ENCODE results near the gene MAGEB16. TPM values are rescaled to one million over a fixed set of nuclear protein-coding genes. Genes with fewer than 3 reads are reported as not detected.

Gene MAGEB16
- total RNA-seq, 1 donor from 2014 or later: not detected

GRCh38 chrX:35800474-35800873 lies 2.3 kb downstream of the MAGEB16 start:
- DNase-seq (ENCODE audit: extremely low spot score, unreplicated experiment): no peak
- Mint-ChIP-seq H3K4me3 (no peak overlapping the region), H3K36me3 (no peaks in the 10 kb centered on the region), H3K4me1 (ENCODE audit: unreplicated experiment) (no peaks in the 10 kb centered on the region), H3K9me3 (peaks cover 6% of the 10 kb centered on the region), H3K27ac (no peak overlapping the region), H3K27me3 (no peaks in the 10 kb centered on the region)
- TF ChIP-seq CTCF (conservative IDR thresholded peaks at IDR 0.05): no peak

- Mint-ChIP-seq H3K36me3 (no peaks in the 10 kb centered on the region), H3K4me3 (no peak overlapping the region), H3K9me3 (no peaks in the 10 kb centered on the region), H3K4me1 (ENCODE audit: unreplicated experiment) (no peaks in the 10 kb centered on the region), H3K27ac (no peak overlapping the region), H3K27me3 (no peaks in the 10 kb centered on the region)
- DNase-seq (ENCODE audit: extremely low spot score, unreplicated experiment): no peak
- no peak for TF ChIP-seq CTCF (conservative IDR thresholded peaks at IDR 0.05)
Measured at GRCh38 chrX:35809781-35810180, 11.6 kb downstream of the MAGEB16 start.

DNA sequence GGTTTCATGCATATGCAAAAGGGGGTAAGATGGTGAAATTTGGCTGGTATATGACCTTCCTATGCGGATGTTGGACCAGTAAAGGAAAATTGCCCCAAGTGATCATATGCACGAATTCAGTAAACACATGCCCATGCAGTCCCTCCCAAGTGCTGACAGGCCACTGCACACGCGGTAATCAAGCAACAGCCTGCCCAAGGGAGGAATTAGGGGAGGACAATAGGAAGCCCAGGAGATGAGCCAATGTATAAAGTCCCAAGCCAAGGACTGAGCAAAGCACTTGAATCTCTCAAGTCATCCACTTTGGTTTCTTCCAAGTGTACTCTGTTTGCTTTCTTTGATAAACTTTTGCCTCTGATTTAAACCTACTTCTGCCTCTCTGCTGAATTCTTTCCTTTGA lies 21.1 kb downstream of the MAGEB16 start:
- Mint-ChIP-seq H3K27ac (no peak overlapping the region), H3K4me3 (no peak overlapping the region), H3K36me3 (no peaks in the 10 kb centered on the region), H3K9me3 (peaks cover 6% of the 10 kb centered on the region), H3K4me1 (ENCODE audit: unreplicated experiment) (no peaks in the 10 kb centered on the region), H3K27me3 (no peaks in the 10 kb centered on the region)
- no peak for TF ChIP-seq CTCF (conservative IDR thresholded peaks at IDR 0.05)
- DNase-seq (ENCODE audit: extremely low spot score, unreplicated experiment): no peak

GRCh38 chrX:35826503-35826902 lies 28.4 kb downstream of the MAGEB16 start:
- no peak overlapping the region for H3K4me3 Mint-ChIP-seq
- no peaks in the 10 kb centered on the region for H3K27me3 Mint-ChIP-seq
- H3K27ac Mint-ChIP-seq: peak overlapping the region; percentile 85
- no peaks in the 10 kb centered on the region for H3K4me1 Mint-ChIP-seq (ENCODE audit: unreplicated experiment)
- no peak for DNase-seq (ENCODE audit: extremely low spot score, unreplicated experiment)
- H3K9me3 Mint-ChIP-seq: peaks cover 6% of the 10 kb centered on the region
- no peak for TF ChIP-seq CTCF (conservative IDR thresholded peaks at IDR 0.05)
- no peaks in the 10 kb centered on the region for H3K36me3 Mint-ChIP-seq

GRCh38 chrX:35829501-35829900 lies 31.4 kb downstream of the MAGEB16 start:
- Mint-ChIP-seq H3K27me3 (no peaks in the 10 kb centered on the region), H3K36me3 (no peaks in the 10 kb centered on the region), H3K27ac (no peak overlapping the region), H3K4me3 (no peak overlapping the region), H3K4me1 (ENCODE audit: unreplicated experiment) (no peaks in the 10 kb centered on the region), H3K9me3 (no peaks in the 10 kb centered on the region)
- no peak for DNase-seq (ENCODE audit: extremely low spot score, unreplicated experiment)
- no peak for TF ChIP-seq CTCF (conservative IDR thresholded peaks at IDR 0.05)

DNA sequence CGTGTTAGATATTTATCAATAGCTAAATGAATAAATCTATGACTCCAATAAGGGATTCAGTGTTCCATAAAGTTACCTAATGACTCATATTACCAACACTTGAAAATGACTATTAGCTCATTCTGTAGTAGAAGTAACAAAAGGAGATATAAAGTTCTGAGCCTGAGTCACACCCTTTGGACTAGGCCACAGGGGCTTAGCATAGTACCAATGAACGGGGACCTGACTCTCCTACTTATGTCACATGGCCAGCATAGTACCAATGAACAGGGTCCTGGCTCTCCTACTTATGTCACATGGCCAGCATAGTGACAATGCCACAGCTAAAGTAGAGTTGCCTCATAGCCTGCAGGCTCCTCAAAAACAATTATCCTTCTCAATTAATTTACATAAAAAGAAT lies 43.7 kb downstream of the MAGEB16 start:
- Mint-ChIP-seq H3K9me3 (peaks cover 5% of the 10 kb centered on the region), H3K27me3 (no peaks in the 10 kb centered on the region), H3K36me3 (no peaks in the 10 kb centered on the region), H3K4me3 (no peak overlapping the region), H3K4me1 (ENCODE audit: unreplicated experiment) (no peaks in the 10 kb centered on the region), H3K27ac (no peak overlapping the region)
- no peak for TF ChIP-seq CTCF (conservative IDR thresholded peaks at IDR 0.05)
- no peak for DNase-seq (ENCODE audit: extremely low spot score, unreplicated experiment)

Data from type B pancreatic cell (in vitro differentiated cells).